Measurements from ENCODE around the gene AMZ1.

AMZ1 gene

GRCh38 chr7:2728316-2729030, 40.5 kb downstream of the AMZ1 start:
- H3K27me3 ChIP-seq (ENCODE audit: low read depth, low read length), result no peaks in the 10 kb centered on the region
- H3K4me1 ChIP-seq (ENCODE audit: low read length), result no peaks in the 10 kb centered on the region
- H3K36me3 ChIP-seq (replicated peaks; ENCODE audit: low read depth, low read length), result peaks cover 2% of the 10 kb centered on the region
- no peak overlapping the region for H3K4me2 ChIP-seq (ENCODE audit: low read length)
- TF ChIP-seq, protein P1, sequence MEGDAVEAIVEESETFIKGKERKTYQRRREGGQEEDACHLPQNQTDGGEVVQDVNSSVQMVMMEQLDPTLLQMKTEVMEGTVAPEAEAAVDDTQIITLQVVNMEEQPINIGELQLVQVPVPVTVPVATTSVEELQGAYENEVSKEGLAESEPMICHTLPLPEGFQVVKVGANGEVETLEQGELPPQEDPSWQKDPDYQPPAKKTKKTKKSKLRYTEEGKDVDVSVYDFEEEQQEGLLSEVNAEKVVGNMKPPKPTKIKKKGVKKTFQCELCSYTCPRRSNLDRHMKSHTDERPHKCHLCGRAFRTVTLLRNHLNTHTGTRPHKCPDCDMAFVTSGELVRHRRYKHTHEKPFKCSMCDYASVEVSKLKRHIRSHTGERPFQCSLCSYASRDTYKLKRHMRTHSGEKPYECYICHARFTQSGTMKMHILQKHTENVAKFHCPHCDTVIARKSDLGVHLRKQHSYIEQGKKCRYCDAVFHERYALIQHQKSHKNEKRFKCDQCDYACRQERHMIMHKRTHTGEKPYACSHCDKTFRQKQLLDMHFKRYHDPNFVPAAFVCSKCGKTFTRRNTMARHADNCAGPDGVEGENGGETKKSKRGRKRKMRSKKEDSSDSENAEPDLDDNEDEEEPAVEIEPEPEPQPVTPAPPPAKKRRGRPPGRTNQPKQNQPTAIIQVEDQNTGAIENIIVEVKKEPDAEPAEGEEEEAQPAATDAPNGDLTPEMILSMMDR (IDR thresholded peaks at IDR 0.05; ENCODE audit: low read depth, low read length), result no peak
- TF ChIP-seq EZH2phosphoT487 (IDR thresholded peaks at IDR 0.05; ENCODE audit: low read depth), result no peak
- H2AFZ ChIP-seq (ENCODE audit: low read depth, low read length), result no peak overlapping the region
- H3K4me3 ChIP-seq (ENCODE audit: low read length), result no peak overlapping the region
- no peaks in the 10 kb centered on the region for H3K9me3 ChIP-seq (ENCODE audit: insufficient read depth, low read length)
- no peak overlapping the region for H3K9ac ChIP-seq (ENCODE audit: low read length)
- no peak overlapping the region for H3K27ac ChIP-seq (ENCODE audit: low read length)
- no peaks in the 10 kb centered on the region for H4K20me1 ChIP-seq (ENCODE audit: insufficient read depth, low read length)
- no peaks in the 10 kb centered on the region for H3K79me2 ChIP-seq (ENCODE audit: low read length)

DNA sequence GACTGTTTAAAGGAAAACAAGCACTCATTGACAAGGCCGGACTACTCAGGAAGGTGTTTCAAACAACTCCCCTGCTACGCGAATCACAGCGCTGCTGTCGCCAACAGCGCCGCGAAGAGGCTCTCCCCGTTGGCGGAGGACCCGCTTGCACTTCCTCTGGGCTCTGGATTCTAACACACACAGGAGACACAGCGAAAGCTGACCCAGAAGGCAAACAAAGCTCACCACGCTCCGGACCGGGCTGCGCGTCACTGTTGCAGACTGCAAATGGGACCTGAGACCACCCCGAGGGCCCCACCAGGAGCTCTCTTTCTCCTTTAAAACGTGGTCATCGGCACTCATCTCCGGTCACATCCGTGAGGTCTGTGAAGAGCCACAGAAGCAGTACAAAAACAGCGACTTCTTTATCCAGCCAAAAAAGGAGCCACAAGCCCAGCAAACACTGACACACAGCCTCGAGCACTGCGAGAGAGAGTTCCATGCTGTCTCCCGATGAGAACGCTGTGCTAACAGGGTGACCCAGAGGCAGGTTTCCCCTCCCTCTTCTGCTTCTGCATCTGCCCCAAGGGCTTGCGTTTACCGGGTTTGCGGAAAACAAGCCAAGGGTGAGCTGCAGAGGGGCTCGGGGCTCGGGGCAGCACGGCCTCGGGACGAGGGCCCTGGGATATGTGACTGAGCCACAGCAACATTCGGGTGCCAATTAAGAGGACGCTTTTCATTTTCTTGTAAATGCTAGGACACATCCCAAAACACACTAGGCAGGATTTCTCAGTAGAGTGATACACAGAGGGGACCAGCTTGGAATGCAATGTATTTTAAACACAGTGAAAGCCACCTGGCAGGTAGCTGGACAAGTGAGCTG, 41.3 kb downstream of the AMZ1 start:
- no peaks in the 10 kb centered on the region for H3K4me1 ChIP-seq (ENCODE audit: low read length)
- no peak overlapping the region for H3K4me2 ChIP-seq (ENCODE audit: low read length)
- H3K27ac ChIP-seq (ENCODE audit: low read length), result no peak overlapping the region
- H3K36me3 ChIP-seq (replicated peaks; ENCODE audit: low read depth, low read length), result peaks cover 2% of the 10 kb centered on the region
- H4K20me1 ChIP-seq (ENCODE audit: insufficient read depth, low read length), result no peaks in the 10 kb centered on the region
- H3K79me2 ChIP-seq (ENCODE audit: low read length), result no peaks in the 10 kb centered on the region
- H3K27me3 ChIP-seq (ENCODE audit: low read depth, low read length), result no peaks in the 10 kb centered on the region
- no peak overlapping the region for H2AFZ ChIP-seq (ENCODE audit: low read depth, low read length)
- no peak for TF ChIP-seq EZH2phosphoT487 (IDR thresholded peaks at IDR 0.05; ENCODE audit: low read depth)
- TF ChIP-seq, protein P1 (IDR thresholded peaks at IDR 0.05; ENCODE audit: low read depth, low read length), result no peak
- H3K4me3 ChIP-seq (ENCODE audit: low read length), result no peak overlapping the region
- no peak overlapping the region for H3K9ac ChIP-seq (ENCODE audit: low read length)
- H3K9me3 ChIP-seq (ENCODE audit: insufficient read depth, low read length), result no peaks in the 10 kb centered on the region

DNA sequence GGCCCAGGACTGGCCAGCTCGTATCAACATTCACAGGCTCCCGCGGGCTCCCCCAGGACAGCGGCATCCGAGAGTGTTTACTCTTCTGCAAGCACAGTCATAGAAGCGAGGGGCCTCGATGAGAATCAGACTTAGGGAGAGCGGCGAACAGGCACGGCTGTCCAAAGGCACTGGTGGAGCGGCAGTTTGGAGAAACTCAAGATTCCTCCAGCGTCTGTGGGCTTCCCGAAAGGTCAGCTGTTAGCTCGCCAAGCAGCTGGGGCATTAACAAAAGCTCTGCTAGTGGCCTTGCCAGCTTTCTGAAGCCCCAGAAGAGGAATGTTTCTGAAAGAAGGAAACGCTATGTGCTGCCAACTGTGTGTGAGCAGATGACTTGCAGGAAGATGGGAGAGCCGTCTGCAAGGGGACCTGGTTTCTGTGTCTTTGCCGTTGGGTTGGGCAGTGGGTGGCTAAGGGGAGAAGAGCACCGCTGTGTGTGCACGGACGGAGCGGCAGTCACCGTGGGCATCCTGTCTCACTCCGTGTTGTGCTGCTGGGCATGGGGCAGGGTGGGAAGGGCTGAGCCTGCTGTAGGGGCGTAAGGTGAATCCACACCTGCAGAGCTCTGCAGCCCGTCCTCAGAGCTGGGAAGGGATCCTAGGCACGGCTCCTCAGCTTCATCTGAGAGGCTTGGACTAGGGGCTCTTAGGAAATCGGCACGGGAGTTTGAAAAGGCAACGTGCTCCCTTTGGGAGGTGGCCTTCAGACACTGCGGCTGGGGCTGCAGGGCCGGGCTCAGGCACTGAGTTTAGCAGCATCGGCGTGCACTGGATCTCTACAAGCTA, 42.1 kb downstream of the AMZ1 start:
- H3K79me2 ChIP-seq (ENCODE audit: low read length), result no peaks in the 10 kb centered on the region
- H3K9me3 ChIP-seq (ENCODE audit: insufficient read depth, low read length), result no peaks in the 10 kb centered on the region
- no peak overlapping the region for H2AFZ ChIP-seq (ENCODE audit: low read depth, low read length)
- H3K9ac ChIP-seq (ENCODE audit: low read length), result no peak overlapping the region
- no peaks in the 10 kb centered on the region for H4K20me1 ChIP-seq (ENCODE audit: insufficient read depth, low read length)
- no peaks in the 10 kb centered on the region for H3K4me1 ChIP-seq (ENCODE audit: low read length)
- H3K27ac ChIP-seq (ENCODE audit: low read length), result no peak overlapping the region
- peaks cover 2% of the 10 kb centered on the region for H3K36me3 ChIP-seq (replicated peaks; ENCODE audit: low read depth, low read length)
- TF ChIP-seq, protein P1 (IDR thresholded peaks at IDR 0.05; ENCODE audit: low read depth, low read length), result no peak
- no peak for TF ChIP-seq EZH2phosphoT487 (IDR thresholded peaks at IDR 0.05; ENCODE audit: low read depth)
- no peaks in the 10 kb centered on the region for H3K27me3 ChIP-seq (ENCODE audit: low read depth, low read length)
- H3K4me2 ChIP-seq (ENCODE audit: low read length), result no peak overlapping the region
- no peak overlapping the region for H3K4me3 ChIP-seq (ENCODE audit: low read length)
